HEK293 (cell line): ENCODE measurements around the gene PHF23.

ENCODE experiments used
- EGR2 ChIP-seq: fragments of 450-650 bp; formaldehyde crosslinking; IDR thresholded peaks from 2 replicates; pipeline ENCODE4 v1.5.1; 2016; ENCODE audit warnings: low read depth, missing biosample characterization, missing genetic modification characterization
- HOXC10 ChIP-seq: sonication (generic); formaldehyde crosslinking; IDR thresholded peaks from 2 replicates; pipeline ENCODE4 v1.8.1; 2023; ENCODE audit warnings: mild to moderate bottlenecking, missing genetic modification reagents
- KLF8 ChIP-seq: fragments of 450-650 bp; formaldehyde crosslinking; IDR thresholded peaks from 2 replicates; pipeline ENCODE4 v1.5.1; 2016; ENCODE audit warnings: missing biosample characterization, missing genetic modification characterization
- PRDM1 ChIP-seq: fragments of 450-650 bp; formaldehyde crosslinking; IDR thresholded peaks from 2 replicates; pipeline ENCODE4; 2016; ENCODE audit warnings: missing biosample characterization, missing genetic modification characterization
- REPIN1 ChIP-seq: fragments of 450-650 bp; formaldehyde crosslinking; IDR thresholded peaks from 2 replicates; pipeline ENCODE4 v1.5.1; 2017; ENCODE audit warnings: missing biosample characterization, missing genetic modification characterization, low read depth
- SCRT1 ChIP-seq: fragments of 450-650 bp; formaldehyde crosslinking; IDR thresholded peaks from 2 replicates; pipeline ENCODE4 v1.5.1; 2016; ENCODE audit warnings: missing biosample characterization, missing genetic modification characterization, borderline replicate concordance
- ZEB2 ChIP-seq: fragments of 450-650 bp; formaldehyde crosslinking; IDR thresholded peaks from 2 replicates; pipeline ENCODE4 v1.5.1; 2016; ENCODE audit warnings: missing biosample characterization, missing genetic modification characterization
- ZFHX2 ChIP-seq: fragments of 450-650 bp; formaldehyde crosslinking; conservative IDR thresholded peaks from 2 replicates; pipeline ENCODE4 v1.5.1; 2016; ENCODE audit warnings: missing biosample characterization, missing genetic modification characterization
- ZNF10 ChIP-seq: fragments of 450-650 bp; formaldehyde crosslinking; IDR thresholded peaks from 2 replicates; pipeline ENCODE4 v1.5.1; 2017; ENCODE audit warnings: missing biosample characterization, missing genetic modification characterization
- ZNF146 ChIP-seq: fragments of 450-650 bp; formaldehyde crosslinking; IDR thresholded peaks from 2 replicates; pipeline ENCODE4 v1.5.1; 2016; ENCODE audit warnings: missing biosample characterization, missing genetic modification characterization
- ZNF2 ChIP-seq: fragments of 450-650 bp; formaldehyde crosslinking; IDR thresholded peaks from 2 replicates; pipeline ENCODE4 v1.5.1; 2016; ENCODE audit warnings: missing biosample characterization, missing genetic modification characterization
- ZNF311 ChIP-seq: fragments of 450-650 bp; formaldehyde crosslinking; IDR thresholded peaks from 2 replicates; pipeline ENCODE4 v1.5.1; 2017; ENCODE audit warnings: missing biosample characterization, missing genetic modification characterization, borderline replicate concordance
- ZNF391 ChIP-seq: fragments of 450-650 bp; formaldehyde crosslinking; IDR thresholded peaks from 2 replicates; pipeline ENCODE4 v1.5.1; 2016; ENCODE audit warnings: low read depth, missing biosample characterization, missing genetic modification characterization, borderline replicate concordance
- ZNF394 ChIP-seq: fragments of 450-650 bp; formaldehyde crosslinking; IDR thresholded peaks from 2 replicates; pipeline ENCODE4 v1.5.1; 2016; ENCODE audit warnings: missing biosample characterization, missing genetic modification characterization, mild to moderate bottlenecking, moderate library complexity, borderline replicate concordance
- ZNF426 ChIP-seq: fragments of 450-650 bp; formaldehyde crosslinking; IDR thresholded peaks from 2 replicates; pipeline ENCODE4 v1.5.1; 2017; ENCODE audit warnings: missing biosample characterization, missing genetic modification characterization, mild to moderate bottlenecking, inconsistent platforms, moderate library complexity
- ZNF473 ChIP-seq: fragments of 450-650 bp; formaldehyde crosslinking; IDR thresholded peaks from 2 replicates; pipeline ENCODE4 v1.5.1; 2017; ENCODE audit warnings: missing biosample characterization, missing genetic modification characterization
- ZNF501 ChIP-seq: fragments of 450-650 bp; formaldehyde crosslinking; IDR thresholded peaks from 2 replicates; pipeline ENCODE4 v1.5.1; 2016; ENCODE audit warnings: missing biosample characterization, missing genetic modification characterization
- ZNF549 ChIP-seq: fragments of 450-650 bp; IDR thresholded peaks from 2 replicates; pipeline ENCODE4 v1.5.1; 2018; ENCODE audit warnings: missing biosample characterization, missing genetic modification characterization, mild to moderate bottlenecking, inconsistent platforms, moderate library complexity
- ZNF585B ChIP-seq: fragments of 450-650 bp; formaldehyde crosslinking; IDR thresholded peaks from 2 replicates; pipeline ENCODE4 v1.5.1; 2016; ENCODE audit warnings: missing biosample characterization, missing genetic modification characterization
- ZNF792 ChIP-seq: fragments of 450-650 bp; formaldehyde crosslinking; IDR thresholded peaks from 2 replicates; pipeline ENCODE4 v1.5.1; 2016; ENCODE audit warnings: missing biosample characterization, missing genetic modification characterization
- ZNF830 ChIP-seq: fragments of 450-650 bp; IDR thresholded peaks from 2 replicates; pipeline ENCODE4 v1.5.0; 2018; ENCODE audit warnings: missing biosample characterization, missing genetic modification characterization, low read depth, mild to moderate bottlenecking, moderate library complexity
- ZXDB ChIP-seq: fragments of 450-650 bp; formaldehyde crosslinking; IDR thresholded peaks from 2 replicates; pipeline ENCODE4 v1.5.1; 2016; ENCODE audit warnings: missing biosample characterization, missing genetic modification characterization
- TF ChIP-seq, protein P1 (sequence below): fragments of 450-650 bp; formaldehyde crosslinking; IDR thresholded peaks from 2 replicates; pipeline ENCODE4 v1.5.1; 2016; ENCODE audit warnings: missing biosample characterization, missing genetic modification characterization
- TF ChIP-seq, protein P2 (sequence below): fragments of 450-650 bp; formaldehyde crosslinking; IDR thresholded peaks from 2 replicates; pipeline ENCODE4 v1.5.1; 2016; ENCODE audit warnings: missing biosample characterization, missing genetic modification characterization
- TF ChIP-seq, protein P3 (sequence below): sonication (generic); formaldehyde crosslinking; IDR thresholded peaks from 2 replicates; pipeline ENCODE4 v1.8.1; 2022; ENCODE audit warnings: mild to moderate bottlenecking, moderate library complexity, missing genetic modification reagents
- TF ChIP-seq, protein P4 (sequence below): fragments of 450-650 bp; formaldehyde crosslinking; IDR thresholded peaks from 2 replicates; pipeline ENCODE4; 2016; ENCODE audit warnings: missing biosample characterization, missing genetic modification characterization

Gene PHF23

DNA sequence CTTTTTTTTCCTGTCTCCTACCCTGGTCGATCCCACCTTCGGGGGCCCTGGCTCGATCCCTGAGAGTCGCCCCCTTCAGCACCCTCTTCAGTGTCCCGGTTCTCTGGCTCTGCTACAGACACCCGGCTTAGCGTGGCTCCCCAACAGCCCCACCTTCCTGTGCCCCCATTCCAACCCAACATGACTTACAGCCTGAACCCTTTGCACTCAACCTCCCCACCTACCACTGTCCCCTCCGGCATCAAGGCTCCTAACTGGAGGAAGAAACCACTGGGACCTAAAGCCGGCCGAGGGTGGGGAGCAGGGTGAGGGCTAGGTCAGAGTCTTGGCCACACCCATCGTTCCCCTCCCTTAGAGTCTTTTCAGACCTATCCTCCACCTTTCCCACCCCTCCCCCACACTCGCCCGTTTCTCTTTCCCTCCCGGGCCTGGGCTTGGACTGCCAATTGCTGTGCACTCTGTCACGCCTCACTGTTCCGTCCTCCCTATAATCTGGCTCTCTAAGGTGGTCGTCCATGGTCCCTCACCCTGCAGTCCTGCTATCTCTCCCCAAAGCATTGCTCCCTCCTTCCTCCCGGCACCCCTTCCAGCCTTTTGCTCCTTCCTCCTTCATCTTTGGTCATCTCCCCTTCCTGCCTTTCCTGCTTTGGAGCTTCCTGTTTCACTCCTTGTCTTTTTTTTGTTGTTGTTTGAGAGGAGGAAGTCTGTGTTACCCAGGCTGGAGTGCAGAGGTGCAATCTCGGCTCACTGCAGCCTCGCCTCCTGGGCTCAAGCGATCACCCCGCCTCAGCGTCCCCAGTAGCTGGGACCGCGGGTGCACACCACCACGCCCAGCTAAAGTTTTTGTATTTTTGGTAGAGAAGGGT lies 23.9 kb upstream of the PHF23 start (continued):
- TF ChIP-seq ZNF311 (tag by site-specific recombination) (no peak), ZNF473 (tag by site-specific recombination) (no peak), ZNF549 (no peak), ZNF146 (tag by site-specific recombination) (no peak), ZNF585B (tag by site-specific recombination) (no peak), KLF8 (tag by site-specific recombination) (peak; percentile 23; the same call in 1 of the 2 replicates), EGR2 (no peak; the same call in 1 of the 2 replicates), ZNF391 (no peak), ZNF10 (no peak), ZNF501 (tag by site-specific recombination) (peak; percentile 47; the same call in 1 of the 2 replicates), REPIN1 (tag by site-specific recombination) (no peak), ZXDB (tag by site-specific recombination) (no peak), HOXC10 (CRISPR knock-in tag) (no peak), ZEB2 (tag by site-specific recombination) (no peak), ZNF830 (tag by site-specific recombination) (no peak), ZNF792 (tag by site-specific recombination) (no peak), ZFHX2 (tag by site-specific recombination) (no peak), ZNF2 (tag by site-specific recombination) (0 out of 2 replicates have a peak, but pooled peaks have one; percentile 34), ZNF394 (tag by site-specific recombination) (no peak), SCRT1 (tag by site-specific recombination) (no peak), PRDM1 (peak; percentile 66), ZNF426 (tag by site-specific recombination) (no peak)
- TF ChIP-seq, protein P1, sequence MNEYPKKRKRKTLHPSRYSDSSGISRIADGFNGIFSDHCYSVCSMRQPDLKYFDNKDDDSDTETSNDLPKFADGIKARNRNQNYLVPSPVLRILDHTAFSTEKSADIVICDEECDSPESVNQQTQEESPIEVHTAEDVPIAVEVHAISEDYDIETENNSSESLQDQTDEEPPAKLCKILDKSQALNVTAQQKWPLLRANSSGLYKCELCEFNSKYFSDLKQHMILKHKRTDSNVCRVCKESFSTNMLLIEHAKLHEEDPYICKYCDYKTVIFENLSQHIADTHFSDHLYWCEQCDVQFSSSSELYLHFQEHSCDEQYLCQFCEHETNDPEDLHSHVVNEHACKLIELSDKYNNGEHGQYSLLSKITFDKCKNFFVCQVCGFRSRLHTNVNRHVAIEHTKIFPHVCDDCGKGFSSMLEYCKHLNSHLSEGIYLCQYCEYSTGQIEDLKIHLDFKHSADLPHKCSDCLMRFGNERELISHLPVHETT: no peak
- TF ChIP-seq, protein P2, sequence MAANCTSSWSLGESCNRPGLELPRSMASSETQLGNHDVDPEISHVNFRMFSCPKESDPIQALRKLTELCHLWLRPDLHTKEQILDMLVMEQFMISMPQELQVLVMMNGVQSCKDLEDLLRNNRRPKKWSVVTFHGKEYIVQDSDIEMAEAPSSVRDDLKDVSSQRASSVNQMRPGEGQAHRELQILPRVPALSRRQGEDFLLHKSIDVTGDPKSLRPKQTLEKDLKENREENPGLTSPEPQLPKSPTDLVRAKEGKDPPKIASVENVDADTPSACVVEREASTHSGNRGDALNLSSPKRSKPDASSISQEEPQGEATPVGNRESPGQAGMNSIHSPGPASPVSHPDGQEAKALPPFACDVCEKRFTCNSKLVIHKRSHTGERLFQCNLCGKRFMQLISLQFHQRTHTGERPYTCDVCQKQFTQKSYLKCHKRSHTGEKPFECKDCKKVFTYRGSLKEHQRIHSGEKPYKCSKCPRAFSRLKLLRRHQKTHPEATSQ (tag by site-specific recombination): no peak
- TF ChIP-seq, protein P3, sequence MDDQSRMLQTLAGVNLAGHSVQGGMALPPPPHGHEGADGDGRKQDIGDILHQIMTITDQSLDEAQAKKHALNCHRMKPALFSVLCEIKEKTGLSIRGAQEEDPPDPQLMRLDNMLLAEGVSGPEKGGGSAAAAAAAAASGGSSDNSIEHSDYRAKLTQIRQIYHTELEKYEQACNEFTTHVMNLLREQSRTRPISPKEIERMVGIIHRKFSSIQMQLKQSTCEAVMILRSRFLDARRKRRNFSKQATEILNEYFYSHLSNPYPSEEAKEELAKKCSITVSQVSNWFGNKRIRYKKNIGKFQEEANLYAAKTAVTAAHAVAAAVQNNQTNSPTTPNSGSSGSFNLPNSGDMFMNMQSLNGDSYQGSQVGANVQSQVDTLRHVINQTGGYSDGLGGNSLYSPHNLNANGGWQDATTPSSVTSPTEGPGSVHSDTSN (CRISPR knock-in tag): no peak
- TF ChIP-seq, protein P4, sequence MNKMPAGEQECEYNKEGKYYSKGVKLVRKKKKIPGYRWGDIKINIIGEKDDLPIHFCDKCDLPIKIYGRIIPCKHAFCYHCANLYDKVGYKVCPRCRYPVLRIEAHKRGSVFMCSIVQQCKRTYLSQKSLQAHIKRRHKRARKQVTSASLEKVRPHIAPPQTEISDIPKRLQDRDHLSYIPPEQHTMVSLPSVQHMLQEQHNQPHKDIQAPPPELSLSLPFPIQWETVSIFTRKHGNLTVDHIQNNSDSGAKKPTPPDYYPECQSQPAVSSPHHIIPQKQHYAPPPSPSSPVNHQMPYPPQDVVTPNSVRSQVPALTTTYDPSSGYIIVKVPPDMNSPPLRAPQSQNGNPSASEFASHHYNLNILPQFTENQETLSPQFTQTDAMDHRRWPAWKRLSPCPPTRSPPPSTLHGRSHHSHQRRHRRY (tag by site-specific recombination): no peak
- TF ChIP-seq, all 188 proteins: peak for 28
